GM23338 (cell line): ENCODE measurements around the gene MYO1D. TPM values are rescaled to one million over a fixed set of nuclear protein-coding genes. Genes with fewer than 3 reads are reported as not detected.

ENCODE experiments used
- ATAC-seq: fragments of 200-7000 bp; cut with Tn5 transposase; 3 replicates; pipeline ENCODE4 v1.9.1; 2020
- DNase-seq: peaks from one replicate; pipeline ENCODE4 v3.0.0-alpha.2; 2015; ENCODE audit warnings: low spot score
- H2AFZ ChIP-seq: fragments of 200-600 bp; sonication (generic); 2 replicates; pipeline ENCODE4 v1.8.0; 2016; ENCODE audit warnings: antibody characterized with exemption, mild to moderate bottlenecking, moderate library complexity
- H3F3A ChIP-seq: fragments of 200-600 bp; sonication (generic); replicated peaks from 2 replicates; pipeline ENCODE4 v1.8.0; 2017; ENCODE audit warnings: antibody characterized with exemption, mixed run types, low read depth
- H3K27ac ChIP-seq: fragments of 200-600 bp; sonication (generic); 2 replicates; pipeline ENCODE4 v1.6.1; 2016; ENCODE audit warnings: low read depth
- H3K27me3 ChIP-seq: fragments of 200-600 bp; sonication (generic); 2 replicates; pipeline ENCODE4 v1.8.0; 2016; ENCODE audit warnings: mild to moderate bottlenecking, mixed run types, moderate library complexity; ENCODE audit not compliant: insufficient read depth
- H3K36me3 ChIP-seq: fragments of 200-600 bp; sonication (generic); 2 replicates; pipeline ENCODE4 v1.8.0; 2016; ENCODE audit warnings: mild to moderate bottlenecking; ENCODE audit not compliant: insufficient read depth
- H3K4me1 ChIP-seq: fragments of 200-600 bp; sonication (generic); 2 replicates; pipeline ENCODE4 v1.8.0; 2016; ENCODE audit warnings: mild to moderate bottlenecking, moderate library complexity; ENCODE audit not compliant: insufficient read depth
- H3K4me2 ChIP-seq: fragments of 200-600 bp; sonication (generic); 2 replicates; pipeline ENCODE4 v1.7.1; 2017; ENCODE audit warnings: mixed run types
- H3K4me3 ChIP-seq: fragments of 200-600 bp; sonication (generic); 2 replicates; pipeline ENCODE4 v1.6.1; 2016; ENCODE audit warnings: mixed run types
- H3K79me2 ChIP-seq: fragments of 200-600 bp; sonication (generic); replicated peaks from 2 replicates; pipeline ENCODE4 v1.8.0; 2017; ENCODE audit warnings: mild to moderate bottlenecking; ENCODE audit not compliant: insufficient read depth
- H3K9me2 ChIP-seq: fragments of 200-600 bp; sonication (generic); 2 replicates; pipeline ENCODE4 v1.8.0; 2017; ENCODE audit not compliant: insufficient read depth
- H4K20me1 ChIP-seq: fragments of 200-600 bp; sonication (generic); replicated peaks from 2 replicates; pipeline ENCODE4 v1.8.0; 2017; ENCODE audit warnings: mild to moderate bottlenecking; ENCODE audit not compliant: insufficient read depth
- H3K27ac Mint-ChIP-seq: 2 replicates; pipeline ENCODE4 v1.8.0; 2020; ENCODE audit warnings: inconsistent platforms, mild to moderate bottlenecking, moderate library complexity, mixed read lengths
- H3K27me3 Mint-ChIP-seq: 3 replicates; pipeline ENCODE4 v1.8.0; 2022; ENCODE audit warnings: low read depth, mild to moderate bottlenecking, moderate library complexity, mixed read lengths, inconsistent platforms; ENCODE audit not compliant: insufficient read depth, poor library complexity
- H3K36me3 Mint-ChIP-seq: 3 replicates; pipeline ENCODE4 v1.8.0; 2021; ENCODE audit warnings: low read depth, mild to moderate bottlenecking, inconsistent platforms, moderate library complexity, mixed read lengths
- H3K4me1 Mint-ChIP-seq: 3 replicates; pipeline ENCODE4 v1.8.0; 2020; ENCODE audit warnings: mild to moderate bottlenecking, inconsistent platforms, mixed read lengths
- H3K4me3 Mint-ChIP-seq: 3 replicates; pipeline ENCODE4 v1.8.0; 2021; ENCODE audit warnings: moderate library complexity, mild to moderate bottlenecking, inconsistent platforms, mixed read lengths
- H3K9me3 Mint-ChIP-seq: 3 replicates; pipeline ENCODE4 v1.8.0; 2020; ENCODE audit warnings: moderate library complexity, mild to moderate bottlenecking, inconsistent platforms, mixed read lengths
- CTCF ChIP-seq, 2 experiments: fragments of 200-600 bp in 1 of 2; sonication (generic) in 1 of 2; conservative IDR thresholded peaks; 2 replicates each; pipeline versions ENCODE4 v1.5.1 to v1.6.1; 2016 to 2017; ENCODE audit warnings: antibody characterized with exemption in 2 of 2, low read depth in 2 of 2, mild to moderate bottlenecking in 2 of 2, moderate library complexity in 1 of 2
- ETS1 ChIP-seq: IDR thresholded peaks from 2 replicates; pipeline ENCODE4 v1.6.1; 2016; ENCODE audit warnings: antibody characterized with exemption
- EZH2 ChIP-seq: fragments of 200-600 bp; sonication (generic); IDR thresholded peaks from one replicate; pipeline ENCODE4 v1.8.0; 2017; ENCODE audit warnings: antibody characterized with exemption, mild to moderate bottlenecking, low read depth; ENCODE audit not compliant: unreplicated experiment
- EZH2phosphoT487 ChIP-seq: fragments of 200-600 bp; sonication (generic); IDR thresholded peaks from one replicate; pipeline ENCODE4 v1.8.1; 2018; ENCODE audit warnings: antibody characterized with exemption; ENCODE audit not compliant: unreplicated experiment
- JUNB ChIP-seq: IDR thresholded peaks from one replicate; pipeline ENCODE4 v1.6.1; 2016; ENCODE audit warnings: antibody characterized with exemption; ENCODE audit not compliant: unreplicated experiment
- NANOG ChIP-seq: IDR thresholded peaks from 2 replicates; pipeline ENCODE4 v1.6.1; 2016; ENCODE audit warnings: antibody characterized with exemption, borderline replicate concordance
- POLR2AphosphoS5 ChIP-seq: IDR thresholded peaks from 2 replicates; pipeline ENCODE4 v1.6.1; 2016; ENCODE audit warnings: antibody characterized with exemption, low read depth
- REST ChIP-seq: IDR thresholded peaks from one replicate; pipeline ENCODE4 v1.6.1; 2018; ENCODE audit warnings: antibody characterized with exemption; ENCODE audit not compliant: unreplicated experiment
- STAT1 ChIP-seq: IDR thresholded peaks from one replicate; pipeline ENCODE4 v1.6.1; 2016; ENCODE audit warnings: antibody characterized with exemption; ENCODE audit not compliant: unreplicated experiment
- ZNF114 ChIP-seq: fragments of 250-450 bp; sonication (Bioruptor Pico); IDR thresholded peaks from 2 replicates; pipeline ENCODE4 v1.5.0; 2020; ENCODE audit warnings: mild to moderate bottlenecking, moderate library complexity
- ZNF331 ChIP-seq: fragments of 250-450 bp; sonication (Bioruptor Pico); IDR thresholded peaks from 2 replicates; pipeline ENCODE4 v1.5.0; 2020; ENCODE audit warnings: low read depth, mild to moderate bottlenecking, moderate library complexity
- ZNF462 ChIP-seq: fragments of 250-450 bp; sonication (Bioruptor Pico); IDR thresholded peaks from 2 replicates; pipeline ENCODE4 v1.5.0; 2020; ENCODE audit warnings: mild to moderate bottlenecking, moderate library complexity
- polyA plus RNA-seq: library from polyadenylated mRNA; unstranded; fragments of >200 nt; fragmentation: Nextera tagmentation; extraction: Ambion mirVana; gene quantifications from 2 replicates; pipeline ENCODE4 v1.2.1, GENCODE V29; 2016
- total RNA-seq: library from RNA; depleted of rRNA; stranded (reverse); fragments of >200 nt; shearing (Covaris generic); gene quantifications from 2 replicates; pipeline ENCODE4 v1.2.3, GENCODE V29; 2014

MYO1D gene
- total and polyA plus RNA-seq, 2 experiments from 2014 or later, result 8.6 to 28.6 TPM

GRCh38 chr17:32608267-32608666 lies 268.7 kb downstream of the MYO1D start (continued):
- TF ChIP-seq ZNF462 (CRISPR knock-in tag), result no peak

GRCh38 chr17:32604966-32605365 lies 272.0 kb downstream of the MYO1D start:
- Mint-ChIP-seq H3K9me3 (peaks cover 9% of the 10 kb centered on the region; the same call in 2 of the 3 replicates), H3K36me3 (peaks cover 9% of the 10 kb centered on the region; the same call in 2 of the 3 replicates), H3K4me1 (peaks cover 7% of the 10 kb centered on the region; the same call in 2 of the 3 replicates), H3K27me3 (no peaks in the 10 kb centered on the region), H3K4me3 (no peak overlapping the region), H3K27ac (no peak overlapping the region)
- Histone ChIP-seq H3K27ac (no peak overlapping the region), H3K4me2 (no peak overlapping the region), H3K27me3 (no peaks in the 10 kb centered on the region), H3F3A (no peaks in the 10 kb centered on the region), H2AFZ (no peak overlapping the region), H3K9me2 (no peaks in the 10 kb centered on the region), H3K79me2 (no peaks in the 10 kb centered on the region), H3K36me3 (no peaks in the 10 kb centered on the region), H3K4me3 (no peak overlapping the region), H3K4me1 (peaks cover 10% of the 10 kb centered on the region; the same call in 1 of the 2 replicates), H4K20me1 (no peaks in the 10 kb centered on the region)
- DNase-seq, result no peak
- no peak for ATAC-seq
- TF ChIP-seq STAT1 (no peak), NANOG (no peak), JUNB (no peak), ZNF114 (no peak), CTCF (conservative IDR thresholded peaks at IDR 0.05; ENCODE audit: low read depth in 2 of 2) (no peak), EZH2phosphoT487 (no peak), ZNF331 (CRISPR knock-in tag) (no peak), REST (no peak), POLR2AphosphoS5 (no peak), ETS1 (no peak), EZH2 (no peak)
